Measurements from ENCODE around the gene NID1.

DNA sequence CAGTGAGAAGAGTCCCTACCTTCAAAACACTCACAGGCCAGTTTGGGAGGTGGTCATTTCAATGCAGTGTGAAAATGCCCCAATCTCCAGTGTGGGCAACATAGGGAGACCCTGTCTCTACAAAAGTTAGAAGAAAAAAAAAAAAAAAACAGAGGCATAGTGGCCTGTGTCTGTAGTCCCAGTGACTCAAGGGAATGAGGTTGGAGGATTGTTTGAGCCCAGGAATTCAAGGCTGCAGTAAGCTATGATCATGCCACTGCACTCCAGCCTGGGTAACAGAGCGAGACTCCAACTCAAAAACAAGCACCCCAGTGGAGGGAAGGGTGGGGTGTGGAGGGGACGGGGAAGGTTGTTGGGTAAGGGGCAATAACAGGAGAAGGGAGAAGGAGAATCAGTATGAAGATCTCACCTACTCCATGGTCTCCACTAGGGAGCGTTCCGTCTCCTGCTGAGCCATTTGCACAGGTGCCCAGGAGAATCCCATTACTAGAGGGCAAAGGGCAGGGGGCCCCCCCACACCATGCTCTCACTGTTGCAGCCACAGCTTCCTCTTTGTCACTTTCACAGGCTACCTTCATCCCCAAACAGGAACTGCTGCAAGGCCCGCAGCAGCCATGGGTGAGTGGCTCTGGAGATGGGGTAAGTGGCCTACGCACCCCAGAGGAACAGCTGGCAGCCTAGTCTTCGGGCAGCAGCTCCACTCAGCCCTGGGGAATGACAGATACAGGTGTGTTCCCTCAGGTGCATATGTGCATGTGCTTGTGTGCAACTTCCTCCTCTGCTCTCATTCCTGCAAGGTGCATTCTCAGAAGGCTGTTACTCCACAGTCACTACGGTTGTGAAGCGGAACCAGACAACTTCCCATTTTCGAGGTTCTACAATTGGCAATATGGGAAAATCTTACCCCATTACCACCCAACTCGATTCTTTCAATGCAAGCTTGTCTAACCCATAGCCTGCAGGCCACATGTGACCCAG, 110.3 kb downstream of the NID1 start:
- TF ChIP-seq, protein P1, sequence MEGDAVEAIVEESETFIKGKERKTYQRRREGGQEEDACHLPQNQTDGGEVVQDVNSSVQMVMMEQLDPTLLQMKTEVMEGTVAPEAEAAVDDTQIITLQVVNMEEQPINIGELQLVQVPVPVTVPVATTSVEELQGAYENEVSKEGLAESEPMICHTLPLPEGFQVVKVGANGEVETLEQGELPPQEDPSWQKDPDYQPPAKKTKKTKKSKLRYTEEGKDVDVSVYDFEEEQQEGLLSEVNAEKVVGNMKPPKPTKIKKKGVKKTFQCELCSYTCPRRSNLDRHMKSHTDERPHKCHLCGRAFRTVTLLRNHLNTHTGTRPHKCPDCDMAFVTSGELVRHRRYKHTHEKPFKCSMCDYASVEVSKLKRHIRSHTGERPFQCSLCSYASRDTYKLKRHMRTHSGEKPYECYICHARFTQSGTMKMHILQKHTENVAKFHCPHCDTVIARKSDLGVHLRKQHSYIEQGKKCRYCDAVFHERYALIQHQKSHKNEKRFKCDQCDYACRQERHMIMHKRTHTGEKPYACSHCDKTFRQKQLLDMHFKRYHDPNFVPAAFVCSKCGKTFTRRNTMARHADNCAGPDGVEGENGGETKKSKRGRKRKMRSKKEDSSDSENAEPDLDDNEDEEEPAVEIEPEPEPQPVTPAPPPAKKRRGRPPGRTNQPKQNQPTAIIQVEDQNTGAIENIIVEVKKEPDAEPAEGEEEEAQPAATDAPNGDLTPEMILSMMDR (IDR thresholded peaks at IDR 0.05) = no peak
- no peak for TF ChIP-seq POLR2A (IDR thresholded peaks at IDR 0.05)

Data from thyroid gland (tissue), 4 donors.